ENCODE measurements around the gene TNS2. TPM values are rescaled to one million over a fixed set of nuclear protein-coding genes. Genes with fewer than 3 reads are reported as not detected.
A peak's percentile ranks its signal among the peaks of the same experiment; 100 is the strongest.

The TNS2 gene
- total and polyA plus RNA-seq, 2 of the 13 experiments (the other 11 are each of a cell fraction or from before 2014, with no cell fraction given) = 8.9 to 20.4 TPM

DNA sequence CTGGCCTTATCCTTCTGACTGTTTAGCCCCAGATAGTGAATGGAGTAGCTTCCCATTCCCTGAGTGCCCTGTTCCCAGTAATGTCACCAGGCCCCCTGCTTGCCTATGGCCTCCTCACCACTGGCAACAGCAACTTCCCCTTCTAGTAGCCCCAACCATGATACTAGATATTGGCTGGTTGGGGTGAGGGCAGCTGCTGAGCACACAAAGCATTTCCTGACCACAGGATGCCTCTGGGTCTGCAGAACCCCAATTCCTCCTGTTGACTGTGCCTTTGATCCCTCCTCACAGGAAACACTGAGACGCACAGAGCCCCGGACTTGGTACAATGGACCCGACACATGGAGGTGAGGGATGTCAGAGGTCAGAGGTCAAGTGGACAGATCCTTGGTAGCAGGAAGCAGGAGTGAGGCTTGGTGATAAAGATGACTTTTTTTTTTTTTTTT is 54.0 kb downstream of the TNS2 start (continued):
- TF ChIP-seq, protein P1, sequence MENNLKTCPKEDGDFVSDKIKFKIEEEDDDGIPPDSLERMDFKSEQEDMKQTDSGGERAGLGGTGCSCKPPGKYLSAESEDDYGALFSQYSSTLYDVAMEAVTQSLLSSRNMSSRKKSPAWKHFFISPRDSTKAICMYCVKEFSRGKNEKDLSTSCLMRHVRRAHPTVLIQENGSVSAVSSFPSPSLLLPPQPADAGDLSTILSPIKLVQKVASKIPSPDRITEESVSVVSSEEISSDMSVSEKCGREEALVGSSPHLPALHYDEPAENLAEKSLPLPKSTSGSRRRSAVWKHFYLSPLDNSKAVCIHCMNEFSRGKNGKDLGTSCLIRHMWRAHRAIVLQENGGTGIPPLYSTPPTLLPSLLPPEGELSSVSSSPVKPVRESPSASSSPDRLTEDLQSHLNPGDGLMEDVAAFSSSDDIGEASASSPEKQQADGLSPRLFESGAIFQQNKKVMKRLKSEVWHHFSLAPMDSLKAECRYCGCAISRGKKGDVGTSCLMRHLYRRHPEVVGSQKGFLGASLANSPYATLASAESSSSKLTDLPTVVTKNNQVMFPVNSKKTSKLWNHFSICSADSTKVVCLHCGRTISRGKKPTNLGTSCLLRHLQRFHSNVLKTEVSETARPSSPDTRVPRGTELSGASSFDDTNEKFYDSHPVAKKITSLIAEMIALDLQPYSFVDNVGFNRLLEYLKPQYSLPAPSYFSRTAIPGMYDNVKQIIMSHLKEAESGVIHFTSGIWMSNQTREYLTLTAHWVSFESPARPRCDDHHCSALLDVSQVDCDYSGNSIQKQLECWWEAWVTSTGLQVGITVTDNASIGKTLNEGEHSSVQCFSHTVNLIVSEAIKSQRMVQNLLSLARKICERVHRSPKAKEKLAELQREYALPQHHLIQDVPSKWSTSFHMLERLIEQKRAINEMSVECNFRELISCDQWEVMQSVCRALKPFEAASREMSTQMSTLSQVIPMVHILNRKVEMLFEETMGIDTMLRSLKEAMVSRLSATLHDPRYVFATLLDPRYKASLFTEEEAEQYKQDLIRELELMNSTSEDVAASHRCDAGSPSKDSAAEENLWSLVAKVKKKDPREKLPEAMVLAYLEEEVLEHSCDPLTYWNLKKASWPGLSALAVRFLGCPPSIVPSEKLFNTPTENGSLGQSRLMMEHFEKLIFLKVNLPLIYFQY (CRISPR knock-in tag; IDR thresholded peaks at IDR 0.05; ENCODE audit: borderline replicate concordance) = no peak
- TF ChIP-seq HIVEP1 (CRISPR knock-in tag; IDR thresholded peaks at IDR 0.05) (no peak), ATAD3A (CRISPR knock-in tag; IDR thresholded peaks at IDR 0.05) (no peak), SATB2 (CRISPR knock-in tag; IDR thresholded peaks at IDR 0.05) (no peak), PHF21A (CRISPR knock-in tag; IDR thresholded peaks at IDR 0.05) (peak; percentile 32; the same call in 1 of the 2 replicates), GTF2F1 (IDR thresholded peaks at IDR 0.05; ENCODE audit: low read length) (no peak), IRX3 (CRISPR knock-in tag; IDR thresholded peaks at IDR 0.05; ENCODE audit: borderline replicate concordance, low read depth) (no peak), ZNF589 (CRISPR knock-in tag; conservative IDR thresholded peaks at IDR 0.05) (no peak), ZZZ3 (CRISPR knock-in tag; IDR thresholded peaks at IDR 0.05; ENCODE audit: borderline replicate concordance) (no peak), ZNF724P (CRISPR knock-in tag; IDR thresholded peaks at IDR 0.05; ENCODE audit: borderline replicate concordance) (no peak), RORA (CRISPR knock-in tag; IDR thresholded peaks at IDR 0.05) (no peak), NFE2 (CRISPR knock-in tag; IDR thresholded peaks at IDR 0.05) (no peak), ZFP90 (CRISPR knock-in tag; IDR thresholded peaks at IDR 0.05; ENCODE audit: borderline replicate concordance) (no peak), ZC3H13 (CRISPR knock-in tag; IDR thresholded peaks at IDR 0.05) (no peak), ZNF550 (CRISPR knock-in tag; IDR thresholded peaks at IDR 0.05; ENCODE audit: borderline replicate concordance) (no peak), CBX1 (IDR thresholded peaks at IDR 0.05; ENCODE audit: low read depth) (no peak), CCAR2 (optimal IDR thresholded peaks at IDR 0.05; ENCODE audit: low read depth, low read length) (peak; percentile 59), ZNF83 (CRISPR knock-in tag; IDR thresholded peaks at IDR 0.05; ENCODE audit: borderline replicate concordance) (no peak), ELF1 (CRISPR knock-in tag; IDR thresholded peaks at IDR 0.05) (peak; percentile 29; the same call in 1 of the 2 replicates), FOXM1 (CRISPR knock-in tag; IDR thresholded peaks at IDR 0.05) (no peak), POLR2AphosphoS2 (IDR thresholded peaks at IDR 0.05; ENCODE audit: low read depth, low read length) (no peak)
- TF ChIP-seq, protein P2, sequence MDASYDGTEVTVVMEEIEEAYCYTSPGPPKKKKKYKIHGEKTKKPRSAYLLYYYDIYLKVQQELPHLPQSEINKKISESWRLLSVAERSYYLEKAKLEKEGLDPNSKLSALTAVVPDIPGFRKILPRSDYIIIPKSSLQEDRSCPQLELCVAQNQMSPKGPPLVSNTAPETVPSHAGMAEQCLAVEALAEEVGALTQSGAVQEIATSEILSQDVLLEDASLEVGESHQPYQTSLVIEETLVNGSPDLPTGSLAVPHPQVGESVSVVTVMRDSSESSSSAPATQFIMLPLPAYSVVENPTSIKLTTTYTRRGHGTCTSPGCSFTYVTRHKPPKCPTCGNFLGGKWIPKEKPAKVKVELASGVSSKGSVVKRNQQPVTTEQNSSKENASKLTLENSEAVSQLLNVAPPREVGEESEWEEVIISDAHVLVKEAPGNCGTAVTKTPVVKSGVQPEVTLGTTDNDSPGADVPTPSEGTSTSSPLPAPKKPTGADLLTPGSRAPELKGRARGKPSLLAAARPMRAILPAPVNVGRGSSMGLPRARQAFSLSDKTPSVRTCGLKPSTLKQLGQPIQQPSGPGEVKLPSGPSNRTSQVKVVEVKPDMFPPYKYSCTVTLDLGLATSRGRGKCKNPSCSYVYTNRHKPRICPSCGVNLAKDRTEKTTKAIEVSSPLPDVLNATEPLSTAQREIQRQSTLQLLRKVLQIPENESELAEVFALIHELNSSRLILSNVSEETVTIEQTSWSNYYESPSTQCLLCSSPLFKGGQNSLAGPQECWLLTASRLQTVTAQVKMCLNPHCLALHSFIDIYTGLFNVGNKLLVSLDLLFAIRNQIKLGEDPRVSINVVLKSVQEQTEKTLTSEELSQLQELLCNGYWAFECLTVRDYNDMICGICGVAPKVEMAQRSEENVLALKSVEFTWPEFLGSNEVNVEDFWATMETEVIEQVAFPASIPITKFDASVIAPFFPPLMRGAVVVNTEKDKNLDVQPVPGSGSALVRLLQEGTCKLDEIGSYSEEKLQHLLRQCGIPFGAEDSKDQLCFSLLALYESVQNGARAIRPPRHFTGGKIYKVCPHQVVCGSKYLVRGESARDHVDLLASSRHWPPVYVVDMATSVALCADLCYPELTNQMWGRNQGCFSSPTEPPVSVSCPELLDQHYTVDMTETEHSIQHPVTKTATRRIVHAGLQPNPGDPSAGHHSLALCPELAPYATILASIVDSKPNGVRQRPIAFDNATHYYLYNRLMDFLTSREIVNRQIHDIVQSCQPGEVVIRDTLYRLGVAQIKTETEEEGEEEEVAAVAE (CRISPR knock-in tag; IDR thresholded peaks at IDR 0.05; ENCODE audit: borderline replicate concordance) = no peak
- TF ChIP-seq, protein P3, sequence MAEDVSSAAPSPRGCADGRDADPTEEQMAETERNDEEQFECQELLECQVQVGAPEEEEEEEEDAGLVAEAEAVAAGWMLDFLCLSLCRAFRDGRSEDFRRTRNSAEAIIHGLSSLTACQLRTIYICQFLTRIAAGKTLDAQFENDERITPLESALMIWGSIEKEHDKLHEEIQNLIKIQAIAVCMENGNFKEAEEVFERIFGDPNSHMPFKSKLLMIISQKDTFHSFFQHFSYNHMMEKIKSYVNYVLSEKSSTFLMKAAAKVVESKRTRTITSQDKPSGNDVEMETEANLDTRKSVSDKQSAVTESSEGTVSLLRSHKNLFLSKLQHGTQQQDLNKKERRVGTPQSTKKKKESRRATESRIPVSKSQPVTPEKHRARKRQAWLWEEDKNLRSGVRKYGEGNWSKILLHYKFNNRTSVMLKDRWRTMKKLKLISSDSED (CRISPR knock-in tag; IDR thresholded peaks at IDR 0.05) = no peak

All from HepG2 (cell line).